ENCODE results near the gene UBFD1.

DNA sequence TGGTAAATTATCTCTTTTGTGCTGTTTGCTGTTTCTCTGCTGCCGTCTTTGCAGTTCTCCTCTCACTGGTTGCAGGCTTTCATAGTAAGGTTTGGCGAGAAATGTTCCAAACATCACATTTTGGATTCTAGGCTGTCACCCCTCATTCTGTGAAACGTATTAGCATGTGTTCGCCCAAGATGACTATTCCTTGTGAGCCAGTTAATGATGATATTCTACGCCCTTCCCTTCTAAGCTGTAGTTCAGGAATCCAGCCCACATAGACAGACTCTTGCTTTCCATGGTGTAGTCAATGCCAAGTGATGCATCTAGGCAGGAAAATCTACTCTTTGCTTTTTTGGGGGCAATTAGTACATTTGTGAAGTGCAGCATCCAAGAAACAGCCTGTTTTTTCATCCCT is 14.4 kb downstream of the UBFD1 start:
- TF ChIP-seq, protein P1, sequence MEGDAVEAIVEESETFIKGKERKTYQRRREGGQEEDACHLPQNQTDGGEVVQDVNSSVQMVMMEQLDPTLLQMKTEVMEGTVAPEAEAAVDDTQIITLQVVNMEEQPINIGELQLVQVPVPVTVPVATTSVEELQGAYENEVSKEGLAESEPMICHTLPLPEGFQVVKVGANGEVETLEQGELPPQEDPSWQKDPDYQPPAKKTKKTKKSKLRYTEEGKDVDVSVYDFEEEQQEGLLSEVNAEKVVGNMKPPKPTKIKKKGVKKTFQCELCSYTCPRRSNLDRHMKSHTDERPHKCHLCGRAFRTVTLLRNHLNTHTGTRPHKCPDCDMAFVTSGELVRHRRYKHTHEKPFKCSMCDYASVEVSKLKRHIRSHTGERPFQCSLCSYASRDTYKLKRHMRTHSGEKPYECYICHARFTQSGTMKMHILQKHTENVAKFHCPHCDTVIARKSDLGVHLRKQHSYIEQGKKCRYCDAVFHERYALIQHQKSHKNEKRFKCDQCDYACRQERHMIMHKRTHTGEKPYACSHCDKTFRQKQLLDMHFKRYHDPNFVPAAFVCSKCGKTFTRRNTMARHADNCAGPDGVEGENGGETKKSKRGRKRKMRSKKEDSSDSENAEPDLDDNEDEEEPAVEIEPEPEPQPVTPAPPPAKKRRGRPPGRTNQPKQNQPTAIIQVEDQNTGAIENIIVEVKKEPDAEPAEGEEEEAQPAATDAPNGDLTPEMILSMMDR (IDR thresholded peaks at IDR 0.05): no peak
- TF ChIP-seq POLR2A (IDR thresholded peaks at IDR 0.05): no peak

All from upper lobe of left lung (tissue), 4 donors.